Prostate gland (tissue), 2 donors: ENCODE results near the gene GAB2.

Experiments used
- POLR2A ChIP-seq: fragments of 450-650 bp; IDR thresholded peaks from one replicate; pipeline ENCODE4 v1.6.1; 2016; ENCODE audit warnings: antibody characterized with exemption, mild to moderate bottlenecking
- POLR2AphosphoS5 ChIP-seq: sonication (generic); formaldehyde crosslinking; IDR thresholded peaks from one replicate; pipeline ENCODE4 v1.6.1; 2017; ENCODE audit warnings: antibody characterized with exemption
- TF ChIP-seq, protein P1 (sequence below), 4 experiments: fragments of 200-600 bp in 2 of 4; fragments of 450-650 bp in 2 of 4; sonication (generic) in 2 of 4; IDR thresholded peaks; 1 replicate in 3 of 4; 2 replicates in 1 of 4; pipeline ENCODE4 v1.5.1; 2016 to 2019; ENCODE audit warnings: antibody characterized with exemption in 4 of 4, mild to moderate bottlenecking in 2 of 4, moderate library complexity in 2 of 4

DNA sequence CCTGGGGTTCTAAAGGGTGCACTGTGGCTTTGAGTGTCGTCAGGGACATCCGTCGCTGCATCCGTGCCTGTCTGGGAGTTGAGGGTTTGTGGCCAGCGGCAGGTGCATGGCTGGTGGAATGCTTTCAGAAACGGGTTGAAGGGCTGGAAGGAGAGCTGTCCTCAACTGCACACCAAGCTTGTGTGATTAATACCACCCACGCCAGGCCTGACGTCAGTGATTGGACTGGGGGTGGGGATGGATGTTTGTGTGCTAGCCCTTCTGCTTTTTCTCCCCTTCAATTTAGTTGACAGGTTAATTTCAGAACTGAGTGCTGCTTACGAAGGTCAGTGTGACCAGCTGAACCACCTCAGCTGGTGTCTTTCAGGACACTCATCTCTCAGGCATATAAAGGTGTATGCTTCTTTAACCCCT is 3.2 kb upstream of the GAB2 start:
- no peak for TF ChIP-seq POLR2A
- TF ChIP-seq, protein P1, sequence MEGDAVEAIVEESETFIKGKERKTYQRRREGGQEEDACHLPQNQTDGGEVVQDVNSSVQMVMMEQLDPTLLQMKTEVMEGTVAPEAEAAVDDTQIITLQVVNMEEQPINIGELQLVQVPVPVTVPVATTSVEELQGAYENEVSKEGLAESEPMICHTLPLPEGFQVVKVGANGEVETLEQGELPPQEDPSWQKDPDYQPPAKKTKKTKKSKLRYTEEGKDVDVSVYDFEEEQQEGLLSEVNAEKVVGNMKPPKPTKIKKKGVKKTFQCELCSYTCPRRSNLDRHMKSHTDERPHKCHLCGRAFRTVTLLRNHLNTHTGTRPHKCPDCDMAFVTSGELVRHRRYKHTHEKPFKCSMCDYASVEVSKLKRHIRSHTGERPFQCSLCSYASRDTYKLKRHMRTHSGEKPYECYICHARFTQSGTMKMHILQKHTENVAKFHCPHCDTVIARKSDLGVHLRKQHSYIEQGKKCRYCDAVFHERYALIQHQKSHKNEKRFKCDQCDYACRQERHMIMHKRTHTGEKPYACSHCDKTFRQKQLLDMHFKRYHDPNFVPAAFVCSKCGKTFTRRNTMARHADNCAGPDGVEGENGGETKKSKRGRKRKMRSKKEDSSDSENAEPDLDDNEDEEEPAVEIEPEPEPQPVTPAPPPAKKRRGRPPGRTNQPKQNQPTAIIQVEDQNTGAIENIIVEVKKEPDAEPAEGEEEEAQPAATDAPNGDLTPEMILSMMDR (IDR thresholded peaks at IDR 0.05), result no peak
- TF ChIP-seq POLR2AphosphoS5, result no peak
